ENCODE results near the gene SCAP.

GRCh38 chr3:47379411-47379899, 96.3 kb downstream of the SCAP start:
- TF ChIP-seq CTCF (IDR thresholded peaks at IDR 0.05) (no peak), POLR2AphosphoS5 (IDR thresholded peaks at IDR 0.05) (no peak)
